Spleen (tissue), 7 donors: ENCODE data around the gene STAP2.
A peak's percentile ranks its signal among the peaks of the same experiment; 100 is the strongest.

Experiments
- CTCF ChIP-seq, 11 experiments: fragments of 200-600 bp in 7 of 11; fragments of 450-650 bp in 4 of 11; sonication (generic) in 4 of 11; IDR thresholded peaks in 8 of 11; conservative IDR thresholded peaks in 3 of 11; 1 replicate in 7 of 11; 2 replicates in 4 of 11; pipeline versions ENCODE4 v1.4.0 to v1.8.0; 2016 to 2021; ENCODE audit warnings: antibody characterized with exemption in 11 of 11, inconsistent platforms in 4 of 11, mild to moderate bottlenecking in 1 of 11
- POLR2A ChIP-seq, 3 donors: fragments of 450-650 bp; IDR thresholded peaks; one replicate each; pipeline ENCODE4 v1.5.1; 2017; ENCODE audit warnings: antibody characterized with exemption in 3 of 3, mild to moderate bottlenecking in 1 of 3
- POLR2AphosphoS5 ChIP-seq, 3 donors: sonication (generic); formaldehyde crosslinking; IDR thresholded peaks; one replicate each; pipeline ENCODE4 v1.5.1; 2017; ENCODE audit warnings: antibody characterized with exemption in 3 of 3
- donor health status: DM: no; HTN: no; CAD: no; lungs with moderate emphysema.
- donor health status: DM: no; HTN: no; CAD: no.
- donor health status: DM: no; HTN: no; CAD: no.

GRCh38 chr19:4369888-4370260 is 31.2 kb upstream of the STAP2 start:
- TF ChIP-seq CTCF (IDR thresholded peaks at IDR 0.05 in 8 of 11, conservative IDR thresholded peaks at IDR 0.05 in 3 of 11) (peak in 10 of 11 experiments; percentile 18 to 70 (median 57)), POLR2A (IDR thresholded peaks at IDR 0.05) (no peak), POLR2AphosphoS5 (IDR thresholded peaks at IDR 0.05) (peak; percentile 52 to 61 (median 58))
